Measurements from ENCODE around the gene KRT15.

KRT15 gene

DNA sequence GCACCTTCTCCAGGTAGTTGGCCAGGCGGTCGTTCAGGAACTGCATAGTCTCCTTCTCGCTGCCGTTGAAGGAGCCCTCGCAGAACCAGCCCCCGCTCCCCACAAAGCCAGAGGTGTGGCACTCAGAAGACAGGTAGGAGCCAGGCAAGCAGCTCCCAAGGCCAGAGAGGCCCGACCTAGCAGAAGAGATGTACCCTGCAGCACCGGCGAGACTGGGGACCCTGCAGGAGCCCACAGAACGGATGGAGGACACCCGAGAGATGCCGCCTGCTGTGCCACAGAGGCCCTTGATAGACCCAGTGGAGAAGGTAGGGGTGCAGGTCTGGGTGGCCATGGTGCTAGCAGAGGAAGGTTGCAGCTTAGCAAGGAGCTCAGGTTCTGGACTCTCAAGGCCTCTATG is 29.2 kb downstream of the KRT15 start, which contains the start of gene KRT36:
Gene KRT36, minus strand, starts transcription at position 380 of the 400 bp plus-strand sequence. Its CDS starts 46 bp downstream, at position 334.
- Mint-ChIP-seq H3K9me3 (no peaks in the 10 kb centered on the region), H3K4me3 (no peak within 1 kb of the TSS), H3K27me3 (peaks cover 9% of the 10 kb centered on the region), H3K27ac (no peak within 1 kb of the TSS), H3K4me1 (no peaks in the 10 kb centered on the region)
- DNase-seq (no peak), ATAC-seq (no peak)

DNA sequence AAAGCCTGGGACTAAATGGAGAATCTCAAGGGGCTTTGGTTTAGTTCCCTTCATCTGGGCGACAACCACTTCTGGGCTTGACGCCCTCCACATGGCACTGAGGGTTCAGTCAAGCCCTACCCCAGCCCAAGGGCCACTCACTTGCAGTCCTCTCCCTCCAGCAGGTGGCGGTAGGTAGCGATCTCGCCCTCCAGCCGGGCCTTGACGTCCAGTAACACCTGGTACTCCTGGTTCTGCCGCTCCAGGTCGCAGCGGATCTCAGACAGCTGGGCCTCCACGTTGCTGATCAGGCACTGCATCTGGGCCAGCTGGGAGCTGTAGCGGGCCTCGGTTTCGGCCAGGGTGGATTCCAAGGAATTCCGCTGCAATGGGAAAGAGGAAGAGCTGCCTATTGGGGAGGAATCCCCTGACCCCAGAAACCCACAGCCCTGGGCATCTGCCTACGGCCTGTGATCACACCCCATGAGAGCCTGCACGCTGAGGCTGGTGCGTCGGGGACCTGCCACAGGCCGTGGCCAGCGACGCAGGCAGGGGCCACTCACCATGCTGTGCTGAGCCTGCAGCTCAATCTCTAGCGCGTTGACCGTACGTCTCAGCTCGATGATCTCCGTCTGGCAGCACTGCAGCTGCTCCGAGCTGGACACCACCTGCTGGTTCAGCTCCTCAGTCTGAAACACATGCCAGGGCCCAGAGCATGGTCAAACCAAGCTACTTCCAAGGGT is 31.7 kb downstream of the KRT15 start:
- Mint-ChIP-seq H3K9me3 (no peaks in the 10 kb centered on the region), H3K4me1 (no peaks in the 10 kb centered on the region), H3K27me3 (peaks cover 9% of the 10 kb centered on the region), H3K4me3 (no peak overlapping the region), H3K27ac (no peak overlapping the region)
- ATAC-seq, result peak; percentile 49
- DNase-seq, result peak; percentile 25 to 28

DNA sequence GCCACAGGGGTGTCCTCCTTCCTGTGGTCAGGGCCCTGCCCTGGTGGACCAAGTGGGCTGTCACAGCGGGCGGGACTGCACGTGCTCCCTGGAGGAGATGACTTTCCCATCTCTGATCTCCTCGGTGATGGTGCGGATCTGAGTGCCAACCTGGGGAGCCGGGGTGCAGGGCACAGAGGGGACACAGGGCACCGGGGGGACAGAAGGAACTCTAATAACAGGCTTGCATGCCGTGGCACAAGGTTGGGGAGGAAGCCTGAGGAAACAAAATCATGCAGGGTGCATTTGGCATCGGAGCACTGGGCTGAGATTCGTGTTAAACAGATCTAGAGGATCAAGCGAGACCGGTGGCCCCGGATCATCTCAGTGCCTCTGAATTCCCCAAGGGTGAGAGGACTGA is 32.4 kb downstream of the KRT15 start:
- H3K9me3 Mint-ChIP-seq, result no peaks in the 10 kb centered on the region
- ATAC-seq (no peak), DNase-seq (no peak)
- no peaks in the 10 kb centered on the region for H3K4me1 Mint-ChIP-seq
- H3K27ac Mint-ChIP-seq, result no peak overlapping the region
- peaks cover 9% of the 10 kb centered on the region for H3K27me3 Mint-ChIP-seq
- no peak overlapping the region for H3K4me3 Mint-ChIP-seq

DNA sequence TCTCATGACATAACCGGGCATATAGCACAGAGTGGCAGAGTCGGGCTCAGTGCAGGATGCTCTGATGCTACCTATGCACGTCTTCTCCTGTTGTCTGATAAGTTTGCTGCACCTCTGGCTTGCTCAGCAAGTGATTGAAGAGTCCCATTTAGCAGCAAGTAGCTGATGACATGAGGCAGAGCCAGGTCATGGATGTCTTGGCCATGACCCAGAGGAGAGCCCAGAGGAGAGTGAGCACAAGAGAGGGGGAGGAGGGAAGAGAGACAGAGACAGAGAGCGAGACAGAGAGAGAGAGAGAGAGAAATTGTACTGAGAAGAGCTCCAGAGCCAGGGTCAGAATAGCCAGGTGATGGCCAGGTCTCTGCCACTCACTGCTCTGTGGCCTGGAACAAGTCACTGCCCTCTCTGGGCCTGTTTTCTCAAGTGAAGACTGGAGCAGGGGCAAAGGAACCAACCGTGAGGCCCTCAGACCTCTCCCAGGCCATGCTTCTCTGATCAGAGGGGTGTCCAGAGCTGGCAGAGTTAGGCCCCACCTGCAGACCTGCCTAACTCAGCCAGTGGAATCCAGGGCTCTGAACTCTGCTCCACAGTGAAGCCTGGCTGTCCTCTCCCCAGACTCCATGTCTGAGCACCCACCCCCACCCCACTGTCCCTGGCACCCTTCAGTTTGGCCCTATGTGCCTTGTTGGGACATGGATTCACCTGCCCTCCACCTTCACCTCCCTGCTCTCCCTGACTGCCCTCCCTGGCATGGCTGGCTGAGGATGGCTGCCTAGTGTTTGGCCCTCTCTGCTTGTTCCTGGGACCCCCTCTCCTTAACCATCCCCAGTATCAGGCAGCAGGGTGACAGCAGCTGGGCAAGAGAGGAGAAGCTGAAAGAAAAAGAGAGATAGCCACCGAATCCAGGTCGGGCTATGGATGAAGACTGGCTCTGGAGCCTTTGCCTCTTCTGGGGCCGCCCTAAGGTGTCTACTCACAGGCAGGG is 33.5 kb downstream of the KRT15 start:
- no peak overlapping the region for H3K27ac Mint-ChIP-seq
- no peak overlapping the region for H3K4me3 Mint-ChIP-seq
- H3K27me3 Mint-ChIP-seq, result peaks cover 9% of the 10 kb centered on the region

DNA sequence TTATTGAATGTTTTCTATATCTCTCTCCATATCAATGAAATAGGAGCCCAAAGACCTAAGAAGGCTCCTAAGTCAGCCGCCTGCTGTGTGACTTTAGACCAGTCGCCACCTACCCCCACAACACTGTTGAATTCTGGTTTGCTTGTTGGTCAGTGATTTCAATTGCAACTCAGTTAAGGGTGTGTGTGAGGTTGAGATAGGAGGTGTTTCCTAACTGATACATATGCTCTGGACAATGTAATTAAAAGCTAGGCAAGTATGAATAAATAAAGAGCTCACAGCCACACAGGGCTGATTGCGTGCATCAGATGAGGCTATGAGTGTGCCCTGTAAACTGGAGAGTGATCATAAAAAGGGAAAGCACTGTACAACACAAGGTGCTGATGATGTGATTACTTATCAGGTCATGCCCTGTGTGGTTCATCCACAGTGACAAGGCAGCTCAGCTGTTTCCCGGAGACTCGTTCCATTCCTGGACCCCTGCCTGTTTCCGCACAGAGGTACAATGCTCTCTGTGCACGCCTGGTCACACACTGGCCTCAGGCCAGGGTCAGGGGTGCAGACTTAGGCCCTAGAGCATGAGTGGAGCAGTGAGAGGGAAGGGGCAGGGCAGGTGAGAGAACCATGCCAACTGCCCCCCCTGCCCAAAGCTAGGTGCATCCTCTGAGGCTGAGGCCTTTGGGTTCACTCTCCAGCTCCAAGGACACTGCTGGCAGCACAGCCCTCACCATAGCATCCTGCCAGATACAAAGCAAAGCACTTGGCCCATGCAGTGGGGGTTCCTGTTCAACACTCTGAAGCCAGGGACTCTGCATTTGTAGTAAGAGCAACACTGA is 34.5 kb downstream of the KRT15 start:
- ATAC-seq, result peak; percentile 9
- no peak for DNase-seq
- no peaks in the 10 kb centered on the region for H3K4me1 Mint-ChIP-seq
- H3K27me3 Mint-ChIP-seq, result peaks cover 9% of the 10 kb centered on the region
- no peaks in the 10 kb centered on the region for H3K9me3 Mint-ChIP-seq
- no peak overlapping the region for H3K4me3 Mint-ChIP-seq
- no peak overlapping the region for H3K27ac Mint-ChIP-seq

More for the DNA sequence above, 33.5 kb downstream of the KRT15 start:
- Mint-ChIP-seq H3K4me1 (no peaks in the 10 kb centered on the region), H3K9me3 (no peaks in the 10 kb centered on the region)
- DNase-seq (no peak), ATAC-seq (no peak)

DNA sequence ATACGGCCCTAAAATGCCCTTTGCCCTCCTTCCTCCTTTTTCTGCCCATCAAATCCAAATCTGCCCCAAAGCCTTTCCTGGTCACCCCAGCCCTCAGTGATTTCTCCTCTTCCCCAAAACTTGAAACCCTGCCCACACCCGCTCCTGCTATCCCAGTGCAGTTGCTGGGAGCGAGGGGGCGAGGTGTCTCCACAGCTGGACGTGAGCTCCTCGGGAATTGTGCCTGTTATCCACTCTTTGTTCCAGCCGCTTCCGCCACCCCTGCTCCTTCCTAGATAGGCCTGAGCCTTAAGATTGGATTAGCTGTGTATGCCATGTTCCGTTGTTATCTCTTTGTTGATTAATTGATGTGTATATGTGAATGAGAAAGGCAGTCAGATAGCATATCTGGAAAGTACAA is 35.2 kb downstream of the KRT15 start:
- DNase-seq (no peak), ATAC-seq (no peak)
- H3K9me3 Mint-ChIP-seq, result no peaks in the 10 kb centered on the region
- H3K4me3 Mint-ChIP-seq, result no peak overlapping the region
- peaks cover 9% of the 10 kb centered on the region for H3K27me3 Mint-ChIP-seq
- no peak overlapping the region for H3K27ac Mint-ChIP-seq
- no peaks in the 10 kb centered on the region for H3K4me1 Mint-ChIP-seq

DNA sequence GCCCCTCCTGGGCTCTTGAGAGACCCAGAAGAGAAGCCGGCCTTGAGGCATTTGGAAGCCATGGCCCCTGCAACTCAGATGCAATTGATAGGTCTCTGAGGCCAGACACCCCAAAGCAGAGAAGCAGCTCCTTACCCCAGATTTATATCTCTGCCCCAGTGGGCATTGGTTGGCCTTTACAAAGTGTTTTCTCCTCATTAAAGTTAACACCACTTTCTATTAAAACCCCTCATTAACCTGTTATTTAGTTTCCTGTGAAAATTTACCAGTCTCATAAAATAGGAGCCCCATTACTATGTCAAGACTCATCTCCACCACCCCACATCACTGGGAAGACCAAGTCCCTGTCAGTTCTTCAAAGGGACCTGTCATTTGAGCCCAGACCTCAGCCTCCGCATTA is 37.7 kb downstream of the KRT15 start, which contains the start of gene KRT35:
Gene KRT35, minus strand, starts transcription at position 116 of the 400 bp plus-strand sequence. Its CDS starts 54 bp downstream, at position 62.
- H3K4me1 Mint-ChIP-seq, result no peaks in the 10 kb centered on the region
- no peaks in the 10 kb centered on the region for H3K9me3 Mint-ChIP-seq
- DNase-seq (no peak), ATAC-seq (no peak)
- H3K4me3 Mint-ChIP-seq, result no peak within 1 kb of the TSS
- H3K27me3 Mint-ChIP-seq, result peaks cover 2% of the 10 kb centered on the region
- peak within 1 kb of the TSS in 1 of 2 donors; percentile 75 for H3K27ac Mint-ChIP-seq

DNA sequence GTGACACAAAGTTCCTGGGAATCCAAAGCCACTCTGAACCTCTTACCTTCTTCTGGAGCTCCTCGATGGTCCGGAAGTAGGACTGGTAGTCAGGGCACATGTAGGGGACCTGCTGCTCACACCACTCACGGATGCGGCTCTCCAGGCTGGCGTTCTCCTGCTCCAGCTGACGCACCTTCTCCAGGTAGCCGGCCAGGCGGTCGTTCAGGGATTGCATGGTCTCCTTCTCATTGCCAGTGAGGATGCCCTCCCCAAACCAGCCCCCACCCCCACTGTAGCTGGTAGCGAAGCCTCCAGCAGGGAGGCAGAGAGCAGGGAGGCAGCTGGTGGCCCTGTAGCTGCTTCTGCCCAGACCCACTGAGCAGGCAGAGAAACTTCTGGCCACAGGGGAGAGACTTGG is 38.1 kb downstream of the KRT15 start:
- ATAC-seq, result no peak
- Mint-ChIP-seq H3K4me3 (no peak overlapping the region), H3K9me3 (no peaks in the 10 kb centered on the region), H3K27ac (no peak overlapping the region), H3K4me1 (no peaks in the 10 kb centered on the region), H3K27me3 (no peaks in the 10 kb centered on the region)
- DNase-seq, result no peak

DNA sequence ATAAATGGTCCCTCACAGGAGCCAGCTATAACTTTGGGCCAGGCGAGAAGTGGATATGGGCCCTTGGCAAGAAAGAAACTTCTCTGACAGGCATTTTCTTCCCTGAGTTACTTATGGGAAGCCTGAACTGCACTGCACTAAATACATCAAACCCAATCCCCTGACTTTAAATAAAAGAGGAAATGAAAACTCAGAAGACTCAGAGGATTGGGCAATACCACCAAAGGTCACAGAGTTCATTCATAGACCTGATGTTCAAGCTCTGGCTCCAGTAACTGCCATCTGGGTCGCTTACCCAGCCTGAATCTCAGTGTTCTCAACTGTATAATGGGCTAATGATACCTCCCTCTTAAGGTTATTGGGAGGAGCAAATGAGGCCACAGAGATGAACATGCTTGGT is 38.6 kb downstream of the KRT15 start:
- H3K27me3 Mint-ChIP-seq, result no peaks in the 10 kb centered on the region
- ATAC-seq (no peak), DNase-seq (no peak)
- H3K4me1 Mint-ChIP-seq, result no peaks in the 10 kb centered on the region
- H3K27ac Mint-ChIP-seq, result no peak overlapping the region
- no peaks in the 10 kb centered on the region for H3K9me3 Mint-ChIP-seq
- no peak overlapping the region for H3K4me3 Mint-ChIP-seq

DNA sequence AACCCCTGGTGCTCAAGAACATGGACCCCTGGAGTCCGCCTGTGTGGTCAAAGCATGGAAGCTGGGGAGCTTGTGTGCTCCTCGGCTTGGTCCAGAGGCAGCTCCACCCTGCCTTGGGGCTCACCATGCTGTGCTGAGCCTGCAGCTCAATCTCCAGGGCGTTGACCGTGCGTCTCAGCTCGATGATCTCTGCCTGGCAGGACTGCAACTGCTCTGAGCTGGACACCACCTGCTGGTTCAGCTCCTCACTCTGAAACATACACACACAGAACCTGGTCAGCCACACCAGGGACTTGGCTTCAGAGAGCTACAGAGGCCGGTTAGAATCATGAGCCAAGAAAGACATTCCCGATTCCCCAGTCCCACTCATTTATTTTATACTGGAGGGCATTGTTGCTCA is 40.5 kb downstream of the KRT15 start:
- no peaks in the 10 kb centered on the region for H3K9me3 Mint-ChIP-seq
- H3K4me3 Mint-ChIP-seq, result no peak overlapping the region
- no peaks in the 10 kb centered on the region for H3K4me1 Mint-ChIP-seq
- DNase-seq (no peak), ATAC-seq (no peak)
- no peaks in the 10 kb centered on the region for H3K27me3 Mint-ChIP-seq
- no peak overlapping the region for H3K27ac Mint-ChIP-seq

DNA sequence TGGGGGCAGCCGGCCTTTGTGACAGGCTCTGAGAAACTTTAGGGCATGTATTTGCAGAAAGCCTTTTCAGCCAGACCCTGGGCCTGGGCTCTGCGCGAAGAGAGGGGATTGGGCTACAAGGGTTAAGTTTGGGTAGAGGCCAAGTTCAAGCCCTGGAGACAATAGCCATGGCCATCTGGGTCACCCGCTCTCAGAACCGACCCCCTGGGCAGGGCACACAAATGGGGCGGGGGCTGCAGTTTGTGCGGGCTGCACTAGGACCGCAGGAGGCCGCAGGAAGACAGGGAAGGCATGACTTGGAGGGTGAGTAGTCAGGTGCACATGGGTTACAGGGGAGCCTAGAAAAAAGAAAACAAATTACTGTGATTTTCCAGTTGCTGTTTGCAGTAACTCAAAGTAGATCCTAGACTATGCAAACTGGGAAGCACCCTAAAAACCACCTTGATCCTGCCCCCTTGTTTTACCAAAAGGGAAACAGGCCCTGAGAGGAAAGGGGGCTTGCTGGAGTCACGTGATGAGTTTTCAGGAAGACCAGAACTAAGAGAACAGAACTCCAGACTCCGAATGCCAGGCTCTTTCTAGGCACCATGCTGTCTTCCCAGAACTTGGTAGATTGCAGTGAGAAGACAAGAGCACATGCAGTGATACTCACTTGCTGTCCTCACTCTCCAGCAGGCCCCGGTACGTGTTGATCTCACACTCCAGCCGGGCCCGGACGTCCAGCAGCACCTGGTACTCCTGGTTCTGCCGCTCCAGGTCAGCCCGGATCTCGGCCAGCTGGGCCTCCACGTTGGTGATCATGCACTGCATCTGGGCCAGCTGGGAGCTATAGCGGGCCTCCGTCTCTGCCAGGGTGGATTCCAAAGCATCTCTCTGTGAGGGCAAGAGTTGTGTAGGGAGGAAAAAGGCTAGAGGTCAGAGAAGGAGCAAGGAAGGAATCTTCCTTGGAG is 41.5 kb downstream of the KRT15 start:
- H3K27ac Mint-ChIP-seq, result no peak overlapping the region
- DNase-seq (no peak), ATAC-seq (no peak)
- no peak overlapping the region for H3K4me3 Mint-ChIP-seq
- no peaks in the 10 kb centered on the region for H3K4me1 Mint-ChIP-seq
- no peaks in the 10 kb centered on the region for H3K27me3 Mint-ChIP-seq
- no peaks in the 10 kb centered on the region for H3K9me3 Mint-ChIP-seq

DNA sequence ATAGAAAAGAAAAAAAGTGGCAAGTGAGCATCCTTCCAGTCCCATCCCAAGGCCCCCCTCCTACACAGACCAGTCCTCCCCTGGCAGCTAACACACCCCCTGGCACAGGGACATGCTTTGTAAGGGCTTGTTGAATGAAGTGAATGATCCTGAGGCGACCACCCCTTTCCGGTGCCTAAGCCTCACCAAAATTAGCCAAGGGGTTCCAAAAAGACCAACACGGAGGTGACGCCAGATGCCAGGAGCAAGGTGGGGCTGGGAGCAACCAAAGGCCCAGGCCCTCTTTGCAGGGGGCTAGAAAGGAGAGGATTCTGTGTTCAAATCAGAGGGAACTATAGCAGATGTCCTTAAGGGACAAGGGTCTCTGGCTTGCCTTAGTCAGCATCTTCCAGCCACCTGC is 43.3 kb downstream of the KRT15 start:
- no peak overlapping the region for H3K4me3 Mint-ChIP-seq
- DNase-seq (no peak), ATAC-seq (no peak)
- no peak overlapping the region for H3K27ac Mint-ChIP-seq
- H3K9me3 Mint-ChIP-seq, result peaks cover 5 to 7% of the 10 kb centered on the region in 2 donors
- no peaks in the 10 kb centered on the region for H3K4me1 Mint-ChIP-seq
- no peaks in the 10 kb centered on the region for H3K27me3 Mint-ChIP-seq

DNA sequence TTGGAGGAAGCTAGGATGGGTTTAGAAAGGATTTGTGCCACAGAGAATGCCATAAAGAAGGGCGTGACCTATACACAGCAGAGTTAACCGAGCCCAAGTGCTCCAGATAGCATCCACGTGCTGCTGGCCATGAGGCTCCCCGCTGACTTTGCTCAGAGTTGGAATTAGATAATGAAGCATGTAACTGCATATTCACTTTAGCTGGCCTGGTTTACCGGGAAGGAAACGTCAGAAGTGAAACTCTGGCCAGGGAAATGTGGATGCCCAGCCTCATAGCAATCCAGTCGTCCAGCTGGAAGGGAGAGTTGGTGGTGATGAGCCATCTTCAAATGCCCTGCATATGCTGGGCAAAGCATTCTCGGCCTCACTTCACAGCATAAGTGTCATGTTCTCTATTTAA is 43.8 kb downstream of the KRT15 start:
- DNase-seq, result no peak
- Mint-ChIP-seq H3K4me3 (no peak overlapping the region), H3K27me3 (no peaks in the 10 kb centered on the region), H3K4me1 (no peaks in the 10 kb centered on the region), H3K27ac (no peak overlapping the region), H3K9me3 (peaks cover 5 to 7% of the 10 kb centered on the region in 2 donors)
- no peak for ATAC-seq

DNA sequence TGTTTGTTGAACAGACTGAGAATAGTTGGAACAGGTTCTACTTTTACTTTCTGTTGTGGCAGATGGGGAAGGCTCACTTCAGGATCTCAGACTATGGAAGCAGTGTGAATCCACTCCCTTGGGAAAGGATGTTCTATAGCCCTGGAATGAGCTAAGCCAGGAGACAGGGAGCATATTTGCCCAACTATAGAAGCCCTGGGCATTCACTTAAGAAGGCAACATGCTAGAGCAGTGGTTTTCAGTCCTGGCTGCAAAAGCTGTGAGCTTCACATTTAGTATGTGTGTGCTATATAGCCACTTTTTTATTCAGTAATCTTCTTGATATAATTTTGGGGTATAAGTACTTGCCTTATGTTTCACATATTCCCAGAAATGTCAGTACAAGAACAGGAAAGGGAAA is 50.3 kb downstream of the KRT15 start:
- H3K9me3 Mint-ChIP-seq, result peaks cover 5 to 7% of the 10 kb centered on the region in 2 donors
- H3K27ac Mint-ChIP-seq, result no peak overlapping the region
- ATAC-seq (no peak), DNase-seq (no peak)
- no peaks in the 10 kb centered on the region for H3K4me1 Mint-ChIP-seq
- no peak overlapping the region for H3K4me3 Mint-ChIP-seq
- H3K27me3 Mint-ChIP-seq, result peaks cover 6% of the 10 kb centered on the region
